HFF-Myc (cell line): ENCODE data around the gene ZNF735.
"Not testable (repeated sequence)": the region's sequence is repeated elsewhere in the genome, so short reads cannot be mapped to it uniquely, and the experiment has no call there.

ENCODE experiments used
- DNase-seq: peaks from one replicate; pipeline ENCODE4 v3.0.0-alpha.2; 2011; ENCODE audit warnings: low read depth; ENCODE audit errors: extremely low read depth
- H3K4me3 ChIP-seq: replicated peaks from 2 replicates; pipeline ENCODE4 v1.5.1; 2011; ENCODE audit warnings: low read depth, mild to moderate bottlenecking, control low read depth, low read length
- CTCF ChIP-seq: IDR thresholded peaks from 2 replicates; pipeline ENCODE4 v1.5.1; 2012; ENCODE audit warnings: mild to moderate bottlenecking, low read depth, low read length, control low read depth; ENCODE audit errors: missing control alignments

The ZNF735 gene

GRCh38 chr7:64223366-64223765 is 16.4 kb downstream of the ZNF735 start:
- DNase-seq: no peak
- no peak for TF ChIP-seq CTCF
- no peak overlapping the region for H3K4me3 ChIP-seq

- not testable (repeated sequence) for DNase-seq, H3K4me3 ChIP-seq
These were observed 21.2 kb downstream of the ZNF735 start, which contains the start of gene ZNF679 for GRCh38 chr7:64228174-64228573. Gene ZNF679, plus strand, starts transcription at chr7:64228474. Its CDS starts 20,644 bp downstream, at chr7:64249118.

GRCh38 chr7:64266341-64266919 is 59.4 kb downstream of the ZNF735 start:
- no peak for TF ChIP-seq CTCF
- no peak overlapping the region for H3K4me3 ChIP-seq
- DNase-seq: no peak
